ENCODE measurements around the gene TP73.

TP73 gene

DNA sequence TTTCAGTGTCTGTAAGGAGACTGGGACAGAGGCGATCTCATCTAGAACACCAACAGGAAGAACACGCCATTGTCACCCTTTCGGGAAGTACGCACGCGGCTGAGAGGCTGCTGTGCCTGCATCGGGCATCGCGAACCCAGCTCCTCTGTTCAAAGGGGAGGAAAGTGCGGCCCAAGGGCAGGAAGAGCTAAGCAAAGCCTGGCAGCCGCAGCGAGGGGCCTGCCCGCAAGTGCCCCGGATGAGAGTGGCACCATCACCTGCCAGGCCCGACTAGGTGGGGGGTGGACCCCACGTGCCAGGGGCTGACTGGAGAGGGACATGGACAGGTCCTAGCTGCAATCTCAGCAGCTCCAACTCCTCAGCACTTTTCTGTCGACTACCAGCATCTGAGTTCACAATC is 20.0 kb upstream of the TP73 start:
- intact Hi-C loops (cut with DNase I) = no loop called here
- DNase-seq = peak in 3 of 10 donors; percentile 12 to 80 (median 44)

DNA sequence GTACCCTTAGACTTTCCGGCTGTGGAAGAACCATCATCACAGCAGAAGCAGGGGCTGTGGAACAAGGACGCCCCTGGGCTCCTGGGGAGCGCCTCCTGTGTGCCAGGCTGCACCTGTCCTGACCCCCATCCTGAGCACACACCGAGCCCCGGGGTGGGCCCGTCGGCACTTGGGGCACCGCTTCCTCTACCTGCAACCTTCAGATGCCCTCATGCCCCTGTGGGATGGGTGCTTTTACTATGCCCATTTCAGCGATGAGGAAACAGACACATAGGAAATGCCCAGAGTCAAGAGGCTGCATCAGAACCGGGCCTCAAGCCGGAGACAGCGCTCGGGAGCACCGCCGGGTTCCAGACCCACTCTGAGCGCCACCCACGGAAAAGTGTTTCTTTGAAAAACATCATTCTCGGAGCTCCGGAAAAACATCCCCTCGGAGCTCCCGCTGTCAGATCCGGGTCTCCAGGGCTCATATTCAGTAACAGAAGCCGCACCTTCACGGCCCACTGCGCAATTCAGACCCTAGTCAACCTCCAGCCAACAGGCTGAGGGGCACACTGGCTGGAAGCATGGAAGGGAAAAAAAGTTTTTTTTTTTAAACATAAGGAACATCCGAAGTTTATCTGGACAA is 19.5 kb upstream of the TP73 start:
- intact Hi-C loops (cut with DNase I) = no loop called here
- peak in 3 of 10 donors; percentile 6 to 59 (median 50) for DNase-seq

DNA sequence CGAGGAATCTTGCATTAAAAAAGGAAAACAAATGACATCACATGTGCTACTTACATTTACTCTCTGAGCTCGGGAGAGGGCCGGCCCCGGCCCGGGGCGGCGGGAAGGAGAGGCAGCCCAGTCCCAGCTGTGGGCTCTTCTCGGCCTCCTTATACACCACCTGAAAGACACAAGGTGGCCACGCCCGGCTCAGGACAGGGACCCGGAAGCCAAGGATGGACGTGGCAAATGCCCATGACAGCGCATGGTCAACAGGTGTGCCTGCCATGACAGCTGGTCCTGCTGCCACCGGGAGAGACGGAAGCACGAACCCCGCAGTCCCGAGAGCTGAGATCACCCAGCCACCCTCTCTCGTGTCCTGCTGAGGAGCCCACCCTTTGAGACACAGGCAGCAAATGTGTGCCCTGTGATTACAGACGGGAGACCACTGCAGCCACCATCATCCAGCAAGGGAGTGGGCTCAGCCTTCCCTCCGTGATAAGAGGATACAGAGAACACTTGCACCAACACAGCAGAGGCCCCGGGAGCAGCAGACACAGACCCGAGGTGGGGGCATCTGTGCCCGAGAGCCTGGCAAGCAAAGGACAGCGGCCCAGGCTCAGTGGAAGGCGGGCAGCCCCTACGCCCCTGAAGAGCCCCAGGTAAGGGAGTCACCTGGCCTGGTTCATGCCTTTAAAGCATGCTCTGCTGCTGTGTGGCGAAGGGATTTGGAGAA is 18.8 kb upstream of the TP73 start:
- peak in 4 of 10 donors; percentile 10 to 69 (median 41) for DNase-seq
- intact Hi-C loops (cut with DNase I) = no loop called here

DNA sequence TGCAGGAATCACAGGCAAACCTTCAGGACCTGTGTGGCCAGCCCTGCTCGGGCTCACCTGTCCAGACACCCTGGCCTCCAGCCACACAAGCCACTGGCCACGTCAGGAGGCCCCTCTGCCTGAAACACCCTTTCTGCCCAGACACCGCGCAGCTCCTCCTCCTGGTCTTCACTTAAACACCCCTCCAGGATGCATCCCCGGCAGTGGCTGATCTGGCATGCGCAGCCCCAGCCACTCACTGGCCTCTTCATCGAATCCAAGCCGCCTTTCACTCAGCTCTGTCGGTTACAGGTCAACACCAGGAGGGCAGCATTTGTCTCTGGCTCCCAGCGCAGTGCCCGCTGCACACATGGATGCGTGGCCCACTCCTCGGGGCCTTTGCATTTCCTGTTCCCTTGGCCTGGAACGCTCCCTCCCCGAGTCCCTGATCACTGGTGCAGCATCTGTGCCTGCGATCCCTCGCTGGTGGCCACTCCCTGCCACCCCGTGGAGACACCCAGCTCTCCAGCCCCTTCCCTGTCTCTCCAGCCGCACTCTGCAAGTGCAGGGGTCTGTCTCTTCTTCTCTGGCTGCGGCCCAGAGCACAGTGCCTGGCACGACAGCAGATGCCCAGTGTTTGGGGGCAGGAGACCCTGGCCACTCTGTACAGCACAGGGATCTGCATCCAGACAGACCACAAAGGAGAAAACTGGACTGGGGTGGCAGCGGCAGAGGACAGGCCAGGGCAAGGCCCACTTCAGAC is 18.1 kb upstream of the TP73 start:
- intact Hi-C loops (cut with DNase I) = no loop called here

DNA sequence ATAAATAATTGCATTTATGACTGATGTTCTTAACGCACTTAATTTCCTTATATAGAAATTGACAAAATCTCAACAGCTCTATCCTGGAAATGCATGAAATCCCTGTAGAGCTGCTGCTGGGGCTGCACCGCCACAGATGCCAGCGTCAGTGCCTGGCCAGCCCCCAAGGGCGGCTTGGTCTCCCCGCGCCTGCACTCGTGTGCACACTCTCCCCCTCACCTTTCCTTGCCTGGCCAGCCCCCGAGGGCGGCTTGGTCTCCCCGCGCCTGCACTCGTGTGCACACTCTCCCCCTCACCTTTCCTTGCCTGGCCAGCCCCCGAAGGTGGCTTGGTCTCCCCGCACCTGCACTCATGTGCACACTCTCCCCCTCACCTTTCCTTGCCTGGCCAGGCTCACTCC is 16.2 kb upstream of the TP73 start:
- intact Hi-C loops (cut with DNase I) = no loop called here
- peak in 2 of 10 donors; percentile 38 to 52 for DNase-seq

More for the DNA sequence above, 18.1 kb upstream of the TP73 start:
- peak in 4 of 10 donors; percentile 10 to 73 (median 52) for DNase-seq

DNA sequence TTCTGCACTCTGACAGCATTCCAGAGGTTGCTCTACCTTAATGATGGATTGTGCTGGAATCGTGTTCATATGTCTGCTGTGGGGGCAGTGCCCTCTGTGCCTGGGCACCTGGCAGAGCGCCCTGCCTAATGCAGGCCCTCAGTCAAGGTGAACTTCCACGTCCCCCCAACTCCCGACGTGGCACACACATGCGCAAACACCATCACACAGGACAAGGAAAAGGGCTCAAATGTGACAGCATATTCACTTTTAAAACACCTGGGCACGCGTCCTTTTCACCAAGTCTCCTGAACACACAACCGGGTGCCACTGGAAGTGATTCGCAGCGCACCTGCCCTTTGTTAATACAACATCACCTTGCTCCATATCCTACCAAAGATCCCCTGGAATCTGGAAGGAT is 15.8 kb upstream of the TP73 start:
- intact Hi-C loops (cut with DNase I) = no loop called here
- peak in 3 of 10 donors; percentile 24 to 57 (median 36) for DNase-seq

DNA sequence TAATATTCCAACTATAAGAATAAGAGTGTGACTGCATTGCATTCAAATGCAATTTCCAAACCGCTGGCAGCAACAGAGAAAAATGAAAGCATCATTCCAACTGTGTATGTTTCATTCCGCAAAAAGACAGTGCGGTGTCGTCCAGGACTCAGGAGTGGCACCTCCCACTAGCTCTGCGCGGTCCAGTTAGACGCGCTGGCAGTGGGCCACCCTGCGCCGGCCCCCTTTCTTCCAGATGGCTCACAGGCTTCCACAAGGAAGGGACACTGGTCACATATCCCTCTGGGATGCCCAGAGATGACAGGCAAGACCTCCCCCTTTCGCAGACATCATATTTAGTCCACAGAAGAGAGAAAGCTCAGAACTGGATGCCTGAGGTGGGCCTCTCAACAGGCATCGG is 14.3 kb upstream of the TP73 start:
- intact Hi-C loops (cut with DNase I) = no loop called here
- DNase-seq = peak in 2 of 10 donors; percentile 37 to 52

DNA sequence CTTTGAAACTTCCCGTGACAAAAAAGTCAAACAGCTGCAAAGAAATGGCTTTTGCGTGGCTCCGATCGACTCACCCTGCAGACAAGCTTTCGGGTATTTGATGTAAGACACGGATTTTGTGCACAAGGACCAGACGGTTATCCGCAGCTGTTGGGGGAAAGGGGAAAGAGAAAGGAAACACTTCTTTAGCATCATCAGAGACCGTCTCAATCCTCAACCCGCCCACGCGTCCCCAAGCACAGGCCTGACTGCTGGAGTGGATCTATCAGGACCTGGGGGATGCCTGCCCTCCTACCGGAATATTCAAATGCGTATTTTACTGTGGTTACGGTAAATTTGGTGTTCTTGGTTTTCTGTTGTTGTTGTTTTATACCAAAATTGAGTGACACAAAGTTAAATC is 13.6 kb upstream of the TP73 start:
- intact Hi-C loops (cut with DNase I) = no loop called here
- peak in 2 of 10 donors; percentile 3 to 46 for DNase-seq

DNA sequence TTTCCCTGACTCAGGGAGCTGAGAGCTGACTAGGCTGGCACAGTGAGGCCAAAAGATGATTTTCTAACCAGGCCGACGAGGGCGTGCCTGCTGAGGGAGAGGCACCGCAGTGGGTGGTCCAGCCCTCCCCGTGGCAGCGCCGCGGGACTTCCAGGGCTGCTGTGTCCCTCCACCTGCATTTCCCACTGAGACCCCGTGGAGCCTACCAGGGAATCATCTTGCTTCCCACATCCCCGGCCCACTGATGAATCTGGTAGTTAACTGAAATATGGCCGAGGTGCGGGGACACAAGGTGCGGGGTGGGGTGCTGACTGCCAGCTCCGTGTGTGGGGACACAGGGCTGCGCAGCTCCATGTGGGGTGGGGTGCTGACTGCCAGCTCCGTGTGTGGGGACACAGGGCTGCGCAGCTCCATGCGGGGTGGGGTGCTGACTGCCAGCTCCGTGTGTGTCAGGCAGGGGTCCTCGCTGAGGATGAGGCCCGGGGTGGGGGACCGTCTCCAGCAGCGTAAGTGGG is 12.9 kb upstream of the TP73 start:
- peak in 3 of 10 donors; percentile 54 to 75 (median 57) for DNase-seq
- intact Hi-C loops (cut with DNase I) = no loop called here

DNA sequence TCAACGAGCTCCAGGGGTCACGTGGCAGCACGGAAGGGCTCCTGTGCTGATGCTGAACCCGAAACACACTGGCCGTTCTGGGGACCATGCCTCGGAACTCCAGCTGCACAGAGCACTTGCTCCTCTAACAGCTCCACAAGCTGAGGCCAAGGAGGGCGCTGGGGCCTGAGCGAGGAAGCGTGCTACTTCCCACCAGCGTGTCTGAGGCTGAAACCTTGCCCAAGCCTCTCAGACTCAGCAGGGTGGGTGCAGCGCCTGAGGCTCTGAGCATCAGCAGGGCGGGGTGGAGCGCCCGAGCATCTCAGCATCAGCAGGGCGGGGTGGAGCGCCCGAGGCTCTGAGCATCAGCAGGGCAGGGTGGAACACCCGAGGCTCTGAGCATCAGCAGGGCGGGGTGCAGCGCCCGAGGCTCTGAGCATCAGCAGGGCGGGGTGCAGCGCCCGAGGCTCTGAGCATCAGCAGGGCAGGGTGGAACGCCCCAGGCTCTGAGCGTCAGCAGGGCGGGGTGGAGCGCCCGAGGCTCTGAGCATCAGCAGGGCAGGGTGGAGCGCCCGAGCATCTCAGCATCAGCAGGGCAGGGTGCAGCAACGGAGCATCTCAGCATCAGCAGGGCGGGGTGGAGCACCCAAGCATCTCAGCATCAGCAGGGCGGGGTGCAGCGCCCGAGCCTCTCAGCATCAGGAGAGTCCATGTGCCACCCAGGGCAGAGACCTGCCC is 12.0 kb upstream of the TP73 start:
- DNase-seq = peak in 3 of 10 donors; percentile 45 to 69 (median 60)
- intact Hi-C loops (cut with DNase I) = no loop called here

DNA sequence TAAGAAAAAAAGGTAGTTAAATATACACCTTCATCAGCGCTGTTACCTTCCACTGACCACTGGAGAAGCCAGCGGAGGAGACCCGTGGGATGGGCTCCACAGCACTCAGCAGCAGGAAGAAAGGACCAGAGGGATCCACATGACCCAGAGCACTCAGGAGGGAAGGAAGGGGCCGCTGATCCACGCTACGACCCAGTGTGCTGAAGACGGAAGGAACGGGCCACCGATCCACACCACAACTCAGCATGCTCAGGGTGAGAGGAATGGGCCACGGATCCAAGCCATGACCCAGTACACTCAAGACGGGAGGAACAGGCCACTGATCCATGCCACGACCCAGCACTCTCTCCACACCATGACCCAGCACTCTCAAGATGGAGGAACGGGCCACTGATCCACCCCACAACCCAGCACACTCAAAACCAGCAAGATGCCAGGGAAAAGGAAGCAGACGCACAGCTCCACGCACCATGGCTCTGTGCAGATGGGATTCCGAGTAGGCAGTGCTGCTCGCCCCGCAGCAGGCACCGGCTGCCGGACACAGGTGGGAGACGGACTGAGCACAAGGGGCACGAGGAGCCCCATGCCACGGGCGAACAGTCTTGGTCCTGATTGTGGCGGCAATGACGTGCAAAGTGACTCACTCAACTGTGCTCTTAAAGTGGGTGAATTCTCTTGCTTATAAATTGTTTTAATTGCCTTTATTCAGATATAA is 11.1 kb upstream of the TP73 start:
- intact Hi-C loops (cut with DNase I) = no loop called here
- peak in 3 of 10 donors; percentile 59 to 63 (median 62) for DNase-seq

DNA sequence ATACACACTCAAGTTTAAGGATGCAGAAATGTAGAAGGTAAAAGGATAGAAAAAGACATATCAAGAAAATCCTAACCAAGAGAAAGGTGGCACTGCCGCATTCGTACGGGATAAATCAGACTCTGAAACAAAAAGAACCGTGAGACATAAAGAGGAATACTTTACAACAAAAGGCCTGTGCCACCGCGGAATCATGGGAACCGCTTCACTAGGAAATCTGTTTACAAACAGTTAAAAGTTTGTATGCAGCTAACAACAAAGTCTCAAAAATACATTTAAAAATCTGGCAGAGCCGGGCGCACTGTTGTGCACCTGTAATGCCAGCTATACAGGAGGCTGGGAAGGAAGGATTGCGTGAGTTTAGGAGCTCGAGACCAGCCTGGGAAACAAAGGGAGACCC is 10.5 kb upstream of the TP73 start:
- intact Hi-C loops (cut with DNase I) = no loop called here
- peak in 2 of 10 donors; percentile 53 to 67 for DNase-seq

DNA sequence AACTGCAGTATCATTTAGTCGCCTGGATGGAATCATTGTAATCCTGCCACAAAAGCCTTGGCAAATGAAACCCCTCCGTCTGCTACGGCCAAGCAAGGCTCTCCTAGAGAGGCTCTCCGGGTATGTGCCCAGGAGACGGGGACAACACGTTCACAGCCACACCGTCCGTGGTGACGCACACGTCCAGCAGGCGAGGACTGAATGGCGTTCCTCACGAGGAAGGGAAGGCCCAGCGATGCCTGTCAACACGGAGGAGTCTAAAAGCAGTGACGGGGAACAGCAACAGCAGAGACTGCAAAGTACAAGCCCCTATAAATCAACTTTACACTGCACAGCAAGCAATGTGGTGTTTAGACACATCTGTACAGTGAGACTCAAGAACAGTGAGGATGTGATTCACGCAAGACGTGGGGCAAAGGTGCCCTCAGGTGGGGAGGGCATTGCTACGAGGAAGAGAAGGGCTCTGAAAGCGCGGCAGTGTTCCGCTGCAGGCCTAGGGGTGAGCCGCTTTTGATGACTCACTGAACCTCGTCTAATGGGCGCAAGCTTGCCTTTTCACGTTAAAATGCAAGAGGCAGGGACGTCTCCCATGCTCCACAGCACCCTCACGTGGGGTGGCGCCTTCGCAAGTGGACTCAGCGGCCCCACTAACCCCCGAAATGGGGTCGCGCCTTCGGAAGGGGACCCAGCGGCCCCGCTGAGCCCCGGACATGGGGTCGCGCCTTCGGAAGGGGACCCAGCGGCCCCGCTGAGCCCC is 9.2 kb upstream of the TP73 start:
- intact Hi-C loops (cut with DNase I) = no loop called here
- peak in 3 of 10 donors; percentile 40 to 66 (median 51) for DNase-seq

DNA sequence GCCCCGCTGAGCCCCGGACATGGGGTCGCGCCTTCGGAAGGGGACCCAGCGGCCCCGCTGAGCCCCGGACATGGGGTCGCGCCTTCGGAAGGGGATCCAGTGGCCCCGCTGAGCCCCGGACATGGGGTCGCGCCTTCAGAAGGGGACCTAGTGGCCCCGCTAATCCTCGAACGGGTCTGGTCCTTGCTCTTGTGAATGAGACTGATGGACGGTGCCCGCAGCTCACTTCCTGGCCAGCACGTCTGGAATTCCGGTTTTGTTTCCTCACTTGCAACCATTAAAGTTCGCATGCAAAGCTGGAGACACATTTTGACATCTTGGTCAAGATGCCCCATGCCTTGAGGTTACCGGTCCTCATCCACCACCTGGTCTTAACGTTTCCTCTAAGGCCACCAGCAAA is 8.0 kb upstream of the TP73 start:
- DNase-seq = peak in 2 of 10 donors; percentile 17 to 50
- intact Hi-C loops (cut with DNase I) = no loop called here

DNA sequence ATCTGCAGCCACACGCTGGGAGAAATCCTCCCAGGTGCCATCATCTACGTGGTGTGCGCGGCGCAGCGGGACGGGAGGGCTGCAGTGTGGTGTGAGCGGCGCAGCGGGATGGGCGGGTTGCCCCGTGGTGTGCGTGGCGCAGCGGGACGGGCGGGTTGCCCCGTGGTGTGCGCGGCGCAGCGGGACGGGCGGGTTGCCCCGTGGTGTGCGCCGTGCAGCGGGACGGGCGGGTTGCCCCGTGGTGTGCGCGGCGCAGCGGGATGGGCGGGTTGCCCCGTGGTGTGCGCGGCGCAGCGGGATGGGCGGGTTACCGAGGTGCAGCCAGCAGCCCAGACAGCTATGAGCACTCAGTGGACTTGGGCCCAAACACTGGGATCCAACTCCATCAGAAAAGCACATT is 7.1 kb upstream of the TP73 start:
- intact Hi-C loops (cut with DNase I) = no loop called here
- DNase-seq = peak in 4 of 10 donors; percentile 11 to 58 (median 47)

DNA sequence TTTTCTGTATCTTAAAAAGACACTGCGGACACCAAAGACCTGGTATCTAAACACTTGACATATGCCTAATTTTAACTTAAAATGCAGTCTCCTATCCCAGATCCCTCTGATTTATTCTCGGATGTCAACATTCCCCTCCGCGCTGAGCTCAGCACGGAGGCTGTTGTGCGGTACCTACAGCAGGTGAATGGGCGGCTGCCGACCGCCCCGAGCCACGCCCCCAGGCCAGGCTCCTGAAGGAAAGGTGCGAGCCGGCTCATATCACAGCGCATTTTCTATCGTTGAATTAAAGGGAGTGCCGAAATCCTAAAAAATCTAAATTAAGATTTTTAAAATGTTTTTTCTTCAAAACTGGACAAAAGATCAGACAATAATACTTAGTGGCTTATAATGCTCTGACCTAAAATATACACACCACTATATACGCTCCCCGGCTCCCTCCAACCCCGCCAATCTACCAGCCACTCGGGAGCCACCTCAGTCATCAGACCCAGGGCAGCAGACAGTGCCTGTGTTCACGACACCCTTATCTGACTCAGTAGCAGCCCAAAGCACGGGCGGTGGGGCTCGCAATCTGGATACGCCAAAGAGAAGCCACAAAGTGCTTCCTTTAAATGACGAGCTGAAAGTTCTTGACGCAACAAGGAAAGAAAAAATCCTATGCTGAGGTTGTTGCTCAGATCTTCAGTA is 6.5 kb upstream of the TP73 start:
- DNase-seq = peak in 3 of 10 donors; percentile 37 to 61 (median 55)
- intact Hi-C loops (cut with DNase I) = no loop called here

DNA sequence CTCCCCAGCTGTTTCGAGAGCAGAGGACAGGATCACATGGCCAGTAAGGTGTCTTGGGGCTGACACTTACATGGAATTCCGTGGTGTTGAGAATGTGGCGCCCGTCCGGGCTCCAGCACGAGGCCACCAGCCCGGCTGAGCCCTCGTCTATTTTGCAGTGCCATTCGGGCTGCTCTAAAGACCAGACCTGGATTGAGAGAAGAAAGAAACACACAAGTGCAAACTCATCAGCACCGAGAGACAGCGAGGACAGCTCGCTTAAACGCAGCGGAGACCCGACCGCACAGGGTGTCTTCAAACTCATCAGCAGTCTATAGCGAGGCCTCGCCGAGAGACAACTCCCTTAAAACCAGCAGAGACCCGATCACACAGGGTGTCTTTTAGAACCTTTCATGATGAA is 5.7 kb upstream of the TP73 start:
- intact Hi-C loops (cut with DNase I) = no loop called here

More for the DNA sequence above, 5.7 kb upstream of the TP73 start:
- peak in 4 of 10 donors; percentile 15 to 48 (median 36) for DNase-seq
